Loucy (cell line): ENCODE results near the gene PBX1.

Experiments used
- CTCF ChIP-seq: fragments of 200-600 bp; sonication (generic); conservative IDR thresholded peaks from 2 replicates; pipeline ENCODE4 v1.5.1; 2014; ENCODE audit warnings: mild to moderate bottlenecking, antibody characterized with exemption, low read length
- EZH2phosphoT487 ChIP-seq: fragments of 200-600 bp; IDR thresholded peaks from 2 replicates; pipeline ENCODE4 v1.6.1; 2018; ENCODE audit warnings: antibody characterized with exemption, mild to moderate bottlenecking, moderate library complexity, borderline replicate concordance

- no peak for TF ChIP-seq CTCF
- TF ChIP-seq EZH2phosphoT487 = no peak
Observed at GRCh38 chr1:164735315-164736052, 176.5 kb downstream of the PBX1 start.
